ENCODE measurements around the gene CXCL6. TPM values are rescaled to one million over a fixed set of nuclear protein-coding genes. Genes with fewer than 3 reads are reported as not detected.
A peak's percentile ranks its signal among the peaks of the same experiment; 100 is the strongest.

Gene CXCL6
- total RNA-seq, 1 donor from 2014 or later, result 0.27 TPM

DNA sequence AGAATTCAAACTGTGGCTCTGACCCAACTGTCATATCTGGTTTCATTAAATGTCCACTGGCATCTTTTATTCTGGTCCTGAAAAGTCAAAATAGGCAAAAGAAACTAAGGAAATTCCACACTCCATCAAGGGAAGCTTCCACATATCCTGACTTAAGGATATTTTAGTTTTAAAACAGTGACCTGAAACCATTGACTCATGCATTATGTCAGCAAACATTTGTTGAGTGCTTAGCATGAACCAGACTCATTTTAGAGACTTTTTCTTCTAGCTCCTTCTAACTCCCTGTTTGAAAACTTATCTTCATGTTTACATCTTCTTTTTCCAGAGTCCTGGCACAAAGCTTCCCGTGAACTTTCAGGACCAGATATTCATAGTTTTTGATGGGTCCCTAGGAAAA is 25.8 kb downstream of the CXCL6 start:
- intact Hi-C loops (cut with DNase I), result loop anchor here (10.0 kb wide), 1 partner anchor 128 kb away; no protein-coding TSS in a partner anchor
- DNase-seq (ENCODE audit: missing footprints) (no peak), ATAC-seq (no peak)

DNA sequence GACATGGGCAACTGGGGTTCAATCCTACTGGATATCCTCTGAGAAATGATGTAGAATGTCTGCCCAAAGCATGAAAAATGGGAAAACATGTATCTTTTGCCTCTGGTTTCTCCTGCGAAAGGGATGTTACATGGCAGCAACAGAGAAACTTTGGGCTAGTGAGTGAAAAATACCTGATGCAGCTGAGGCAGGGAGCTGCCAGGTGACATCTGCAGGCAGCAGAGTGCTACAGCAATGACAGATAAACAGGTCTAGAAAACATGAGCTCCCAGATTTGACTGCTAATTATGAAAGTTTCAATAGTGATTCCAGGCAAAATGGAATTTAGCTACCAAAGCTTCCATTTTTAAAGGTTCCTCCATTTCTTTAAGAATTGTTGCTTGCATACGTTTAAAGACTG is 27.9 kb downstream of the CXCL6 start:
- DNase-seq (ENCODE audit: missing footprints) (no peak), ATAC-seq (no peak)
- intact Hi-C loops (cut with DNase I), result loop anchor here (10.0 kb wide), 1 partner anchor 130 kb away; no protein-coding TSS in a partner anchor

DNA sequence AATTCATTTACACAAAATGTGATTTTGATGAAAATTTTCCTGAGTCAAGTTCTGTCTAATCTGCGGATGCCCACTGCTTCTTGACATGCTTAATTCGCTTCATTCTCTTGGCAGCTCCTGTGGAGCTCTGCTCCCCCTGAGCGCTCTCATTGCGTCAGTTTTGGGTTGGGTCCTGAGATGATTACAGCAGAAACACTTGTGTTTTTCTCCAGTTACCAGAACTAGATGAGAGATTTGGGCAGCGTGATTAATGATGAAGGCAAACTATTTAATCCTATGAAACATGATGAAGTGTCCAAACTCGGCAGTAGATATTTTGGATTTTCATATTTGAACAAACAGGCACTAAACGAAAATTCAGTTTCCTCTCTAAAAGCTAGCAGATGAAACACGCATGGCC is 28.5 kb downstream of the CXCL6 start:
- ATAC-seq (peak; percentile 52), DNase-seq (ENCODE audit: missing footprints) (no peak)
- intact Hi-C loops (cut with DNase I), result loop anchor here (10.0 kb wide), 1 partner anchor 130 kb away; no protein-coding TSS in a partner anchor

DNA sequence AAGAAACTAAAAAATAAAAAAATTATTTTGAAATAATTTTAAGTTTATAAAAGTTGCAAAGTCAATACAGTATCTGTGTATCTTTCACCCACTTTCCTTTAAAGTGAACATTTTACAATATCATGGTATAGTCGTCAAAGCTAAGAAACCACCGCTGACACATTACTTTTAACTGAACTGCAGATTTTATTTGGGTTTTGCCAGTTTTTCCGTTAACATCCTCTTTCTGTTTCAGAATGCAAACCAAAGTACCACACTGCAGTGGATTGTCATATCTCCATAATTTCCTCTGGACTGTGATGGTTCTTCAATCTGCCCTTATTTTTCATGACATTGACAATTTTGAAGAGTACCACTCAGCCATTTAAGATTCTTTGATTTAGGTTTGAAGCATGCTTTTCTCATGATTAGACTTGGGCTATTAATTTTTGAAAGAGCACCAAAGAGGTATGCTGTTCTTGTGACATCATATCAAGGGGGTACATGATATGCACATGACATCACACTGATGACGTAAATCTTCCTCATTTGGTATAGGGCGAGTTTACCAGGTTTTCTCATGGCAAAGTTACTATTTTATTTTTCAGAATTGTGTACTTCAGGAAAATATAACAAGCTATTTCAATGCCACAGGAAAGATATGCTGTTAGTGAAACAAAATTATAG is 29.1 kb downstream of the CXCL6 start:
- intact Hi-C loops (cut with DNase I), result loop anchor here (10.0 kb wide), 1 partner anchor 131 kb away; no protein-coding TSS in a partner anchor
- ATAC-seq (no peak), DNase-seq (ENCODE audit: missing footprints) (no peak)

DNA sequence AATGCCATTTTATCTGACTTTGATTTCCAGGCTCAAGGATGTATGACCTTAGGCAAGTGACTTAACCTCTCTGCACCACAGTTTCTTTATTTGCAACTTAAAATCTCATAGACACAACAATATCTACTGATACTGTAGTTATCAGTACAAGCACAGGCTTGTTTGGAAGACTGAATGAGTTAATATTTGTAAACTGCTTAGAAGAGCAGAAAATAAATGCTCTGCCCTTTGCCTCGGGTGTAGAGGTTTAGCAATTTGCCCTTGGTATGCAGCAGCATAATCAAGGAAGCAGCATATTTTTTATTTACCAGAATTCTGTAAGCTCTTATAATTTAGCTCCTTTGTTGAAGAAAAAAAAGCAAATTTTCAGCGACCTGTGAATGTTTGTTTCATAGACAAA is 29.8 kb downstream of the CXCL6 start:
- DNase-seq (ENCODE audit: missing footprints) (no peak), ATAC-seq (no peak)
- intact Hi-C loops (cut with DNase I), result loop anchor here (10.0 kb wide), 1 partner anchor 131 kb away; no protein-coding TSS in a partner anchor

DNA sequence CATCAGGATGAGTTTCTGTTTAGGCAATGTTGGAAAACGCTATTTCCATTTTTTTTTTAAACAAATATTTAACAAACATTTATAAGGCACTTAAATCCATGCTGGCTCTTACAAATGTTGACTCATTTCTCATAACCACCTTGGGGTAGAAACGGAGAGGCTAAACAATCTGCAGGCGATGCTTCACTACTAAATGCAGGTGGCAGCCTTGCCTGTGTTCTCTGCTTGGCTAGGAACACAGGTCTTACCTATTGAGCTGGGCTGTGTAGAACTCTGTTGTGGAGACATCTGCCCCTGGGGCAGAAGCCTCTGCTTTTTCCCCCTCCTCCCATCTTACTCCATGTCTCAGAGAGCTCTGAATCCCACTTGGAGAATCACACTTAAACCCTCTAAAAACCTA is 31.3 kb downstream of the CXCL6 start:
- ATAC-seq (no peak), DNase-seq (ENCODE audit: missing footprints) (no peak)
- intact Hi-C loops (cut with DNase I), result loop anchor here (10.0 kb wide), 1 partner anchor 133 kb away; no protein-coding TSS in a partner anchor

DNA sequence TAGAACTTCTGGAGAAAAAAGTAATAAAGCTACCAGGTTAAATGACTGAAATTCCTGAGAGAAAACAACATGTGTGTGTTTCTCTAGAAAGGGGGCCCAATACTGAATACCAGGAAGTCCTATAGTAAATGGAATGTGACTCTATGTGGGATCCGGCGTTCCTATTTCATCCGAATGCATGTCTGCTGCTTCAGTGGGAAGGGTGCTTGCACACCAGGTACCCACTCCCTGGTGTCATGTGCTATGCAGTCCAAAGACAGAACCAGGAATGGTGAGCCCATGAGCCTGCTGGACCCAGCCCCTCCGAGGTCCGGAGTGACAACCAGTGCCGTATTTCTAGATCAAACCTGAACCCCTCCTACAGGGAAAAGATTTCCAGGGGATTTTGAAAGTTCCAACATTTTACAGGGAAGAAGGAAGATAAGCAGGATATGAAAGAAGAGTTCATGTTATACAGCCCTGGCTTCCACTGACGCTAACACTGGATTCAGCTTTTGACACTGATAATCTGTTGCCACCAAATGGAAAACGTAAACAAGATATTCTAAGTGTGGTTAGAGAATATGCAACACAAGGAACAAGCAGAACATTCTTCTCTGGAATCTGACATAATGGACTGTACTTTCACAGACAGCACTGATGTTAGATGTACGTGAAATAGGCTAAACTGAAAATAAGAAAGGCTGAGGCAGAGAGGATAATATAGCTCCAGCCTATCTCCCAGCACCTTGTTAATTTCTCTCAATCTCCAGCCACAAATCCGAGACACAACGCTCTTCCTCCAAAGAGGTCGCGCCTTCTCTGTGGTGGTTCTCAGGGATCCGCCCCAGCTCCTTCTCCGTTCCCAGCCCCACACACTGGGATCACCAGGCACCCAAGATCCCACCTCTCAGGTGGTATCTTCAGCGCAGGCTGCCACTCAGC is 32.0 kb downstream of the CXCL6 start:
- ATAC-seq, result peak; percentile 48
- DNase-seq (ENCODE audit: missing footprints), result peak; percentile 57
- intact Hi-C loops (cut with DNase I), result loop anchor here (10.0 kb wide), 1 partner anchor 134 kb away; no protein-coding TSS in a partner anchor

DNA sequence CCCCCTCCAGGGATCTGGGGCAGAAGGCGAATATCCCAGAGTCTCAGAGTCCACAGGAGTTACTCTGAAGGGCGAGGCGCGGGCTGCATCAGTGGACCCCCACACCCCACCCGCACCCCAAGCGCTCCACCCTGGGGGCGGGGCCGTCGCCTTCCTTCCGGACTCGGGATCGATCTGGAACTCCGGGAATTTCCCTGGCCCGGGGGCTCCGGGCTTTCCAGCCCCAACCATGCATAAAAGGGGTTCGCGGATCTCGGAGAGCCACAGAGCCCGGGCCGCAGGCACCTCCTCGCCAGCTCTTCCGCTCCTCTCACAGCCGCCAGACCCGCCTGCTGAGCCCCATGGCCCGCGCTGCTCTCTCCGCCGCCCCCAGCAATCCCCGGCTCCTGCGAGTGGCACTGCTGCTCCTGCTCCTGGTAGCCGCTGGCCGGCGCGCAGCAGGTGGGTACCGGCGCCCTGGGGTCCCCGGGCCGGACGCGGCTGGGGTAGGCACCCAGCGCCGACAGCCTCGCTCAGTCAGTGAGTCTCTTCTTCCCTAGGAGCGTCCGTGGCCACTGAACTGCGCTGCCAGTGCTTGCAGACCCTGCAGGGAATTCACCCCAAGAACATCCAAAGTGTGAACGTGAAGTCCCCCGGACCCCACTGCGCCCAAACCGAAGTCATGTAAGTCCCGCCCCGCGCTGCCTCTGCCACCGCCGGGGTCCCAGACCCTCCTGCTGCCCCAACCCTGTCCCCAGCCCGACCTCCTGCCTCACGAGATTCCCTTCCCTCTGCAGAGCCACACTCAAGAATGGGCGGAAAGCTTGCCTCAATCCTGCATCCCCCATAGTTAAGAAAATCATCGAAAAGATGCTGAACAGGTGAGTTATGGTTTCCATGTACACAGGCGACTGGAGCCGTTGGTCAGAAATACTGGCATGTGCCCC is 32.9 kb downstream of the CXCL6 start, which contains the start of gene CXCL1:
Gene CXCL1 (plus strand): TSS at position 264 of the 926 bp plus-strand sequence. CDS start 78 bp downstream, at position 342.
- DNase-seq (ENCODE audit: missing footprints) (peak; percentile 78), ATAC-seq (peak; percentile 77)
- intact Hi-C loops (cut with DNase I), result loop anchor here (10.0 kb wide), 1 partner anchor 135 kb away; no protein-coding TSS in a partner anchor

DNA sequence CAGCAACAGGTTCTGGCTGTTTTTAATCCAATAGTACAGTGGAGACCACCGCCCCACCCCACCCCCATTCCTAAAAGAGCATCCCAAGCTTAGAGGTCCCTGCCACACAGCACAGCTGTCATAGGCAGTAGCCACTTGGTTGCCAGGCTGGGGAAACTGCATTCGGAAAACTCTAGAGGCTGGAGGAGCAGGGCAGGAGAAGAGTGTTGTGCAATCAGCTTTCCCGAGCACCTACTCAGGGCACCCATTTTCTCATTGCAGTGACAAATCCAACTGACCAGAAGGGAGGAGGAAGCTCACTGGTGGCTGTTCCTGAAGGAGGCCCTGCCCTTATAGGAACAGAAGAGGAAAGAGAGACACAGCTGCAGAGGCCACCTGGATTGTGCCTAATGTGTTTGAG is 33.8 kb downstream of the CXCL6 start:
- intact Hi-C loops (cut with DNase I), result no loop called here
- ATAC-seq (peak; percentile 26), DNase-seq (ENCODE audit: missing footprints) (no peak)

DNA sequence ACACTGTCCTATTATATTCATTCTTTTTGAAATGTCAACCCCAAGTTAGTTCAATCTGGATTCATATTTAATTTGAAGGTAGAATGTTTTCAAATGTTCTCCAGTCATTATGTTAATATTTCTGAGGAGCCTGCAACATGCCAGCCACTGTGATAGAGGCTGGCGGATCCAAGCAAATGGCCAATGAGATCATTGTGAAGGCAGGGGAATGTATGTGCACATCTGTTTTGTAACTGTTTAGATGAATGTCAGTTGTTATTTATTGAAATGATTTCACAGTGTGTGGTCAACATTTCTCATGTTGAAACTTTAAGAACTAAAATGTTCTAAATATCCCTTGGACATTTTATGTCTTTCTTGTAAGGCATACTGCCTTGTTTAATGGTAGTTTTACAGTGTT is 34.3 kb downstream of the CXCL6 start:
- ATAC-seq (no peak), DNase-seq (ENCODE audit: missing footprints) (no peak)
- intact Hi-C loops (cut with DNase I), result no loop called here

DNA sequence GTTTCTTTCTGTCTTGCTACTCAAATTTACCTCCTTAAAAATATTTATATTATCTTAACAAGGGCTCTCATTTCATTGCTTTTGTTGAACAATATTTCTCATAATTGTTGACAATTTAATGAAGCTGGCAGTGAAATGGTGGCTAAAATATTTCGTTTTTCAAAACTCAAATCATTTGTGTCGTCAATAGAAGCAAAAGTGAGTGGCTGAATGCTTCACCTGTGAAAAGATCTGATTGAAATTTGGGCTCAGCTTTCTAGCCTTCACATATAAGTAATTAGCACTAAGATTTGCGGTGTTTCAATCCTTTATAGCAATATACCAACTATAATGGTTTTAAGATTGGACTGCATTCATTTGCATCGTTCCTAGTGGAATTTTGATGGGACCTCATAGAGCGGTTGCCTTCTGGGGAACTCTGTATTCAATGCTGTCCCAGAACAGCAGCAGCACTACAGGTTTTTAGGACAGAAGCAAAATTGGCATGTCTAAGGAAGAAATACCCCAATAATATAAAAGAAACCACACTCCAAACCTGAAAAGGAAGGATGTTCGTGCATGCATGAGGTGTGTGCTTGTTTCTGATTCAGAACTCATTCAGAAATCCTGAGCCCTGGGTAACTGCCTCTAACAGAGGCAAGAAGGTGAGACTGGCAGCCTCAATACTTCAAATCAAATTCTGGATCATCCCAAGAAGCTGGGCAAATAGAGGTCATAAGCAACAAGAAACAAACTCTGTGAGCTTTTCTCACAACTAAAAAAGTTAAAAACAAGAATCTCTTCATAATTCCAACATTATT is 35.2 kb downstream of the CXCL6 start:
- intact Hi-C loops (cut with DNase I), result no loop called here
- ATAC-seq, result no peak
- no peak for DNase-seq (ENCODE audit: missing footprints)

DNA sequence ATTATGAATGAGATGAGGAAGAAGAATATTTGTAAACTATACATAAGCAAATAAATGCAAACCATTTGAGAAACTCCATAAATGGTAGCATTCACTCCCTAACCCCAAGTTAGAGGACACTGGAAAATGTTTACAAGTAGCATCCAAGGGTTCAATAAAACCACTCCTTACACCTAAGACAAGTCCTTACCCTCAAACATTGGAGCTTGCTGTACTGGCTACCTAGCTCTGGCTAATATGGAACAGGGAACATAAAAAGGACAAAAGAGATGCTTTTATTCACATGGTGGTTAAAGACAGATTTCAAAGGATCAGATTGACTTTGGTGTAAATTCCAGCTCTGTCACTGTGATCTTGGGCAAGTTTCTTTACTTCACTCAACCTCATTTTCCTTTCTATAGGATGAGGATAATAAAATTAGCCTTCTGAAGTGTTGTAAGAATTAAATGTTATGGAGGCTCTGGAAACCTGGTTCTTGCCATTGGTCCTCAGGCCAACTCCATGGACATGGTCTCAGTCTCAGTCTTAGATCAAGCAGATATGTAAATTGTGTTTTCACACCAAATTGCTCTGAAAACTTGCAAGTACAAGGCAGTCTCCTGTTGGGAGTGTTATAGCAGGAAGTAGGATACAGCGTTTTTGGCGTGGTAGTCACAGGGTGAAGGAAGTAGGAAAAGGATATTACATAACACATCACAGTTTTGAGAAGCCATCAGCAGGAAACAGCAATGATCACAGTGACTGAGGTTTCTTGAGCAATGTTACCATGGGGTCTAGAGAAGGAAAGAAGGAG is 36.0 kb downstream of the CXCL6 start:
- intact Hi-C loops (cut with DNase I), result no loop called here
- ATAC-seq, result peak; percentile 24

DNA sequence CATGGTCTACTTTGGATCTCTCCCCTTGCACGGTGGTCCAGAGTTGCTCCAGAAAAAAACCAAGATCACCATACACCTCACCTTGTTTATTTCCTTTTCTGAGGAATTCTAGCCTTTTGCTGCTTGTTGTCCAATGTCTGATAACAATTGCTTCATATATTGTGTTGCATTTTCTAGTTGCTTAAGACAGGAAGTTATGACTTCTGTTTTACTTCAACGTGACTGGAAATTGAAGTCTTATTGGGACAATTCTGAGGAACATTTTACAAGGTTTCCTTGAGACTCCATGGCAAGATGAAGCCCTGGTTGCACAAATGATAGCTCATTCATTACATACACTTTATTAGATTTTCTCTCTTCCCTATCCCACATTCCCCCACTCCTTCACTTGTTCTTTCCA is 37.9 kb downstream of the CXCL6 start:
- ATAC-seq (no peak), DNase-seq (ENCODE audit: missing footprints) (no peak)
- intact Hi-C loops (cut with DNase I), result no loop called here

More for the DNA sequence above, 36.0 kb downstream of the CXCL6 start:
- no peak for DNase-seq (ENCODE audit: missing footprints)

DNA sequence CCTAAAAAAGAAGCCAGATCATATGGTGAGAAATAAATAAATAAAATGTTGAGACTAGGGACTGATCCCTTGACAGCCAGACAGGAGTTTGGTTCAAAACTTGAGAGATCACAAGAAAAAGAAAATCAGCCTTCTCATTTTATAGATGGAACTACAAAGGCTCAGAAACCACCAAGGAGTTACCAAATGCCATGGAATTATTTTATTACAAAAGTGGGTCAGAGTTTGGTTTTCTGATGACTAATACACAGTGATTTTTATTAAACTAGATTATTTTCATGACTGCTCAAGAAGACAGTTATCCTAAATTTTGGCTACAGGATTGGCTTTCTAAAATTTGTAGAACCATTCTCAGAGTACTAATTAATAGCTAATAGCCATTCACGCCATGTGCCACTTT is 38.9 kb downstream of the CXCL6 start:
- intact Hi-C loops (cut with DNase I), result no loop called here
- ATAC-seq (no peak), DNase-seq (ENCODE audit: missing footprints) (no peak)

DNA sequence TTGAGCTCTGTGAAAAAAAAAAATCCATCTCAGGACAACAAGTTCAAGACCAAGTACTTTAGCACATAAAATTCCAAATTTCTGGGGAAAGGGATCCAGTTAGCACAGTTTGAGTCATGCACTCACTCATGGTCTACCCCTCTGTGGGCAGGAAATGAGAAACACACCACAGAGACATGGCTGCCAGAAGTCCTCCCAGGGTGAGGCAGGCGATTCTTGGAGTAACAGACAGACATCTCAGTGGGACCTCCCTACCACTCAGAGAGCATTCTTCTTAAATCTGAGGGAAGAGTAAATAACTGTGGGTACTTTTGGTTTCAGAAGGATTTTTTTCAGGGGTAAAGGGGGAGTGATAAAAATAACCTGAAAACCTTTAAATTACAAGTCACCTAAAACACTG is 46.8 kb downstream of the CXCL6 start:
- intact Hi-C loops (cut with DNase I), result no loop called here
- DNase-seq (ENCODE audit: missing footprints), result no peak
- ATAC-seq, result no peak

DNA sequence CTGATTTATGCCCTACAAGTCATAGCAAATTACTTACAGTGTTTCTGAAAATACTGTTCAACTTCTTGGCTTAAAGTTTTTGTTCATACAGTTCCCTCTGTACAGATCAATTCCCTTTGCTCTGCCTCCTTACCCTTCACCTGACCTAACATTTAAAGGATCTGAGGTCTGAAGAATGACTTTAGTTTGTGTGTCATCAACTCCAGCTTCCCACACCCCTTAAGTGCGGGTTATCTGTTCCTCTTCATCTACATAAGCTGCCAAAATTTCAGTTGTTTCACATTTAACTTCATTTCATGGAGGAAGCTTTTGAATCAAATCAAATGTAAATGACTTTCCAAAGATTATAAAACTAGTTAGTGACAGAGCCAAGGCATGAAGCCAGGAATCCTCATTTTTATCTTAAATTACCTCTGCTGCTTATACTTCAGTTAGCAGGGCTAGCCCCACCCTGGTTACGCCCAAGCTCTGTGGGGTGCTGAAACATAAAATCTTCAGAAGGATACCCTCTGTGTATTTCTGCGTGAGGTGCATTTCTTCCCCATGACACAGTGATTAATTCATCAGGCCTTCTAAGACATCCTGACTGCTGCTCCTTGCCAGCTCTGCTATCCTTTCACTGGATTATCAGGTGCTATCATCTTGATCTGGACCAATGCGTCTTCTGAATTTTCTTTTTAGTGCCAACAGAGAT is 49.2 kb downstream of the CXCL6 start:
- intact Hi-C loops (cut with DNase I), result no loop called here
- no peak for DNase-seq (ENCODE audit: missing footprints)
- no peak for ATAC-seq
